ENCODE results near the gene FMC1.

- TF ChIP-seq EP300 (IDR thresholded peaks at IDR 0.05) = no peak
- no peak for TF ChIP-seq CTCF (IDR thresholded peaks at IDR 0.05)
- TF ChIP-seq POLR2A (IDR thresholded peaks at IDR 0.05) = no peak
- no peak for TF ChIP-seq POLR2AphosphoS5 (IDR thresholded peaks at IDR 0.05)
These were observed 20.4 kb downstream of the FMC1 start for GRCh38 chr7:139361523-139361922.

Measured in suprapubic skin (tissue), 4 donors.